H1 (cell line): ENCODE measurements around the gene NTN1. TPM values are rescaled to one million over a fixed set of nuclear protein-coding genes. Genes with fewer than 3 reads are reported as not detected.

Experiments
- CTCF ChIA-PET: fragments of 300-600 bp; sonication (Branson Sonifier 250); formaldehyde crosslinking; loops from one replicate; lab custom pipeline; 2021; ENCODE audit not compliant: partially characterized antibody; lab: Charles Lee
- POLR2A ChIA-PET: fragments of 300-600 bp; sonication (Branson Sonifier 250); formaldehyde crosslinking; loops from one replicate; lab custom pipeline; 2021; ENCODE audit warnings: inconsistent platforms; ENCODE audit not compliant: partially characterized antibody; lab: Charles Lee
- DNase-seq, 2 experiments: peaks; one replicate each; pipeline versions ENCODE4 v3.0.0 to v3.0.0-alpha.2; 2010 to 2022; ENCODE audit warnings: low spot score in 2 of 2, low read depth in 1 of 2, mixed read lengths in 1 of 2
- FAIRE-seq: peaks from 2 replicates; lab custom pipeline; 2011; peaks lifted over from hg19 to GRCh38; lab: Jason Lieb, UNC
- H2AFZ ChIP-seq: 2 replicates; pipeline ENCODE4 v1.8.1; 2012; ENCODE audit warnings: low read length, inconsistent platforms
- H2AK5ac ChIP-seq: 2 replicates; pipeline ENCODE4 v1.6.1; 2013; ENCODE audit warnings: low read depth, low read length
- H2BK120ac ChIP-seq: replicated peaks from 2 replicates; pipeline ENCODE3; 2013; ENCODE audit warnings: low read depth, low read length, inconsistent platforms
- H2BK12ac ChIP-seq: 2 replicates; pipeline ENCODE4 v1.6.1; 2013; ENCODE audit warnings: low read depth, low read length
- H2BK15ac ChIP-seq: 2 replicates; pipeline ENCODE4 v1.6.1; 2013; ENCODE audit warnings: low read length
- H2BK20ac ChIP-seq: 2 replicates; pipeline ENCODE4 v1.6.1; 2013; ENCODE audit warnings: low read length
- H2BK5ac ChIP-seq: 2 replicates; pipeline ENCODE4 v1.6.1; 2013; ENCODE audit warnings: low read depth, low read length
- H3K14ac ChIP-seq: 2 replicates; pipeline ENCODE4 v1.6.1; 2013; ENCODE audit warnings: inconsistent platforms; ENCODE audit not compliant: insufficient read length
- H3K18ac ChIP-seq: 2 replicates; pipeline ENCODE4 v1.6.1; 2013; ENCODE audit warnings: low read length; ENCODE audit errors: extremely low read depth
- H3K23ac ChIP-seq: 2 replicates; pipeline ENCODE4 v1.6.1; 2013; ENCODE audit warnings: inconsistent platforms; ENCODE audit not compliant: insufficient read length
- H3K23me2 ChIP-seq: 2 replicates; pipeline ENCODE4 v1.6.1; 2013; ENCODE audit warnings: low read depth, low read length
- H3K27ac ChIP-seq: 2 replicates; pipeline ENCODE4 v1.6.1; 2011; ENCODE audit warnings: low read depth, low read length, inconsistent platforms
- H3K27me3 ChIP-seq, 4 experiments: replicated peaks in 1 of 4; 1 replicate in 1 of 4; 2 replicates in 3 of 4; pipeline versions ENCODE4 v1.6.1 to v1.8.1; 2011 to 2013; ENCODE audit warnings: low read length in 3 of 4, mild to moderate bottlenecking in 3 of 4, inconsistent platforms in 2 of 4, mixed read lengths in 2 of 4, moderate library complexity in 1 of 4; ENCODE audit not compliant: control insufficient read depth in 3 of 4, insufficient read depth in 3 of 4; ENCODE audit errors: extremely low read depth in 1 of 4
- H3K36me3 ChIP-seq, 4 experiments: 2 replicates each; pipeline versions ENCODE4 v1.6.1 to v1.8.1; 2011 to 2013; ENCODE audit warnings: mild to moderate bottlenecking in 4 of 4, low read length in 3 of 4, moderate library complexity in 2 of 4, control low read depth in 1 of 4, inconsistent platforms in 1 of 4; ENCODE audit not compliant: insufficient read depth in 4 of 4, control insufficient read depth in 2 of 4
- H3K4ac ChIP-seq: replicated peaks from 2 replicates; pipeline ENCODE3; 2013; ENCODE audit warnings: low read length, low read depth, mixed read lengths, inconsistent platforms; ENCODE audit not compliant: insufficient read length
- H3K4me1 ChIP-seq, 4 experiments: replicated peaks in 1 of 4; 1 replicate in 1 of 4; 2 replicates in 3 of 4; pipeline versions ENCODE4 v1.6.1 to v1.8.1; 2011 to 2013; ENCODE audit warnings: low read length in 3 of 4, inconsistent platforms in 2 of 4, mixed read lengths in 1 of 4; ENCODE audit not compliant: insufficient read depth in 4 of 4, control insufficient read depth in 3 of 4
- H3K4me2 ChIP-seq, 2 experiments: 2 replicates each; pipeline versions ENCODE4 v1.6.1 to v1.8.1; 2011 to 2013; ENCODE audit warnings: low read depth in 2 of 2, low read length in 2 of 2, control low read depth in 1 of 2, inconsistent platforms in 1 of 2, mild to moderate bottlenecking in 1 of 2; ENCODE audit not compliant: insufficient read depth in 1 of 2
- H3K4me3 ChIP-seq, 4 experiments: fragments of 200-600, 300-600 bp in 1 of 4; sonication (generic), shearing (Covaris generic), sonication (Bioruptor Twin) in 1 of 4; 2 replicates each; pipeline versions ENCODE4 v1.5.1 to v1.8.1; 2011 to 2016; ENCODE audit warnings: low read length in 4 of 4, low read depth in 3 of 4, control low read depth in 2 of 4, inconsistent platforms in 2 of 4, mild to moderate bottlenecking in 2 of 4, mixed read lengths in 1 of 4, moderate library complexity in 1 of 4; ENCODE audit not compliant: insufficient read depth in 2 of 4; ENCODE audit errors: extremely low read depth in 1 of 4
- H3K56ac ChIP-seq: replicated peaks from 2 replicates; pipeline ENCODE3; 2013; ENCODE audit warnings: low read depth, mild to moderate bottlenecking, mixed read lengths, low read length, inconsistent platforms; ENCODE audit not compliant: insufficient read length
- H3K79me1 ChIP-seq: 2 replicates; pipeline ENCODE4 v1.6.1; 2013; ENCODE audit warnings: low read depth, low read length, control low read depth
- H3K79me2 ChIP-seq, 2 experiments: 2 replicates each; pipeline versions ENCODE4 v1.6.1 to v1.8.1; 2012 to 2013; ENCODE audit warnings: low read length in 2 of 2, mild to moderate bottlenecking in 2 of 2, inconsistent platforms in 1 of 2; ENCODE audit not compliant: insufficient read depth in 2 of 2, control insufficient read depth in 1 of 2
- H3K9ac ChIP-seq, 4 experiments: replicated peaks in 1 of 4; 1 replicate in 1 of 4; 2 replicates in 3 of 4; pipeline versions ENCODE4 v1.6.1 to v1.8.1; 2011 to 2013; ENCODE audit warnings: low read depth in 3 of 4, low read length in 3 of 4, control low read depth in 2 of 4, mild to moderate bottlenecking in 2 of 4, moderate library complexity in 2 of 4, inconsistent platforms in 1 of 4; ENCODE audit errors: extremely low read depth in 1 of 4
- H3K9me3 ChIP-seq, 2 experiments: 2 replicates each; pipeline versions ENCODE4 v1.6.1 to v1.8.1; 2012 to 2013; ENCODE audit warnings: mild to moderate bottlenecking in 2 of 2, moderate library complexity in 2 of 2, control low read depth in 1 of 2, inconsistent platforms in 1 of 2, low read depth in 1 of 2, low read length in 1 of 2, mixed read lengths in 1 of 2; ENCODE audit not compliant: insufficient read depth in 2 of 2
- H4K20me1 ChIP-seq, 2 experiments: replicated peaks in 1 of 2; 2 replicates each; pipeline versions ENCODE3 to v1.8.1; 2011 to 2013; ENCODE audit warnings: inconsistent platforms in 2 of 2, low read length in 2 of 2, mild to moderate bottlenecking in 1 of 2; ENCODE audit not compliant: insufficient read depth in 2 of 2, control insufficient read depth in 1 of 2
- H4K5ac ChIP-seq: 2 replicates; pipeline ENCODE4 v1.6.1; 2013; ENCODE audit warnings: low read length, low read depth, mixed read lengths, inconsistent platforms; ENCODE audit not compliant: insufficient read length
- H4K8ac ChIP-seq: 2 replicates; pipeline ENCODE4 v1.8.0; 2013; ENCODE audit warnings: mild to moderate bottlenecking, moderate library complexity, low read length, inconsistent platforms; ENCODE audit not compliant: insufficient read depth; ENCODE audit errors: extremely low read depth
- H4K91ac ChIP-seq: replicated peaks from 2 replicates; pipeline ENCODE3; 2013; ENCODE audit warnings: low read length, mixed read lengths, inconsistent platforms; ENCODE audit not compliant: insufficient read length
- BACH1 ChIP-seq: IDR thresholded peaks from 2 replicates; pipeline ENCODE4 v1.6.1; 2012; ENCODE audit warnings: low read length, improper control_type of control experiment
- BRCA1 ChIP-seq: IDR thresholded peaks from 2 replicates; pipeline ENCODE4 v1.6.1; 2012; ENCODE audit warnings: low read depth, low read length, improper control_type of control experiment
- CBX5 ChIP-seq: fragments of 300-800, 300-1000 bp; sonication (generic); IDR thresholded peaks from 2 replicates; pipeline ENCODE4 v1.7.1; 2016; ENCODE audit warnings: antibody characterized with exemption, low read length, low read depth
- CHD2 ChIP-seq: IDR thresholded peaks from 2 replicates; pipeline ENCODE4 v1.6.1; 2012; ENCODE audit warnings: low read length, improper control_type of control experiment
- GTF2F1 ChIP-seq: IDR thresholded peaks from 2 replicates; pipeline ENCODE4 v1.6.1; 2012; ENCODE audit warnings: low read depth, low read length, improper control_type of control experiment, borderline replicate concordance
- SIN3A ChIP-seq, 2 experiments: IDR thresholded peaks in 1 of 2; conservative IDR thresholded peaks in 1 of 2; 2 replicates each; pipeline ENCODE4 v1.6.1; 2011 to 2012; ENCODE audit warnings: low read length in 2 of 2, improper control_type of control experiment in 1 of 2, low read depth in 1 of 2, mild to moderate bottlenecking in 1 of 2
- SP4 ChIP-seq: IDR thresholded peaks from 2 replicates; pipeline ENCODE4 v1.6.1; 2012; ENCODE audit warnings: low read length, inconsistent platforms
- TBP ChIP-seq: IDR thresholded peaks from 2 replicates; pipeline ENCODE4 v1.6.1; 2011; ENCODE audit warnings: low read depth, low read length, improper control_type of control experiment
- TCF12 ChIP-seq: IDR thresholded peaks from 2 replicates; pipeline ENCODE4 v1.6.1; 2011; ENCODE audit warnings: low read depth, mild to moderate bottlenecking, low read length
- WGBS, 2 experiments: shearing (Covaris generic) in 1 of 2; methylation state at CpG; one replicate each; pipeline versions ENCODE4 v1.1.6 to v1.1.7; 2013 to 2015; ENCODE audit warnings: low lambda C conversion rate in 2 of 2, mixed read lengths in 2 of 2, inconsistent platforms in 1 of 2, low coverage in 1 of 2, missing lambda C conversion rate in 1 of 2; ENCODE audit not compliant: insufficient replicate concordance in 2 of 2, insufficient coverage in 1 of 2, insufficient read length in 1 of 2; ENCODE audit errors: extremely low coverage in 1 of 2, missing lambda C conversion rate in 1 of 2; 5-methylcytosine and 5-hydroxymethylcytosine counted together
- polyA plus RNA-seq, 7 experiments: library from polyadenylated mRNA; depleted of rRNA in 3 of 7; stranded (reverse) in 5 of 7; unstranded in 2 of 7; fragments of >200 nt in 5 of 7; fragments of 200-250 nt in 2 of 7; gene quantifications; 1 replicate in 5 of 7; 2 replicates in 1 of 7; 4 replicates in 1 of 7; pipeline versions ENCODE4 v1.2.1 to v1.2.3, GENCODE V29; 2011 to 2013; ENCODE audit warnings: missing spikeins in 2 of 7, mixed read lengths in 2 of 7
- total RNA-seq: library from RNA; stranded (reverse); fragmentation: NEBNext Ultra II Directional; extraction: Animal tissue kit (Norgen Biotek cat#: 25700); gene quantifications from 2 replicates; pipeline ENCODE4 v1.2.1, GENCODE V29; 2021
- TF ChIP-seq, protein P1 (sequence below), 3 experiments: IDR thresholded peaks; 1 replicate in 2 of 3; 2 replicates in 1 of 3; pipeline versions ENCODE4 v1.5.1 to v1.6.1; 2011; ENCODE audit warnings: low read length in 3 of 3, mild to moderate bottlenecking in 3 of 3, inconsistent platforms in 2 of 3, low read depth in 1 of 3, moderate library complexity in 1 of 3; ENCODE audit not compliant: insufficient read depth in 1 of 3; ENCODE audit errors: control extremely low read depth in 1 of 3
- TF ChIP-seq, protein P2 (sequence below): IDR thresholded peaks from 2 replicates; pipeline ENCODE4 v1.6.1; 2012; ENCODE audit warnings: inconsistent platforms

Gene NTN1
- total and polyA plus RNA-seq, 2 of the 8 experiments (the other 6 are each of a cell fraction or from before 2014, with no cell fraction given), result 2.0 to 2.3 TPM

DNA sequence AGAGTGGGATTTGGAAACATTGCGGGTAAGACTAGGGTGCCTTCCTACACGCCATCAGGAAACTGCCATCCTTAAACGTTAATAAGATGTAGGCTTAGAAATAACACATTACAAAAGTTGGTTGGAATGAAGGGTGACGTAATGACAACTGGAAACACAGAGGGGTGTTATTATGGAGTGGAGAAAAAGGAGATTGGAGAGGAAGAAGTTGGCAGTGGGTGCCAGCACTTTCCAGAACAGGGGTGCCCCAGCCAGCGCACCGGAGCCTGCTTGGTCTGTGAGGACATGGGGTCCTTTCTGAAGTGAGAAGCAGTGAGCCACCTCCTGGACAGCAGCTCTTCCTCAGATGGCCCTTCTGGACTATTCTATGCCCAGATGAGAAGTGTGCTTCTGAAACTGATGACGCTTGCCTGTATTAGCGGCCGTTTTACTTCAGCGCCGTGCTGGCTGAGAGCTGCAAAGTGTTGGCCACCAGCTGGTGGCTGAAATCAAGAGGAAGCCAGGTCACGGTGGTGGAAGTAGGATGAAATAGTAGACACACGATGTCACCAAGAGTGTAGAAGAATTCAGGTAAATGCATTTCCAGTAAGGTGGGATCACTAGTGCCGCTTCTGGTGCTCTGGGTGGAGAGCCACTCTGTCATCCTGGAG, 244.8 kb downstream of the NTN1 start:
- no peaks in the 10 kb centered on the region for H3K4me1 ChIP-seq
- no peaks in the 10 kb centered on the region for H3K23me2 ChIP-seq
- no peak overlapping the region for H3K56ac ChIP-seq
- H3K79me2 ChIP-seq, result no peaks in the 10 kb centered on the region
- H3K4me2 ChIP-seq, result no peak overlapping the region
- H2AFZ ChIP-seq, result no peak overlapping the region
- no peak overlapping the region for H2BK15ac ChIP-seq
- no peak for DNase-seq
- no peak overlapping the region for H3K23ac ChIP-seq
- no peak overlapping the region for H4K91ac ChIP-seq
- POLR2A ChIA-PET, result no interaction called here
- peaks cover 0 to 2% (median 0%) of the 10 kb centered on the region in 4 experiments; a peak in 2 of 7 replicates for H3K27me3 ChIP-seq
- no peaks in the 10 kb centered on the region for H3K9me3 ChIP-seq
- 90 to 100% methylated on average over 1 to 14 of the region's 14 CpGs for WGBS, 2 experiments
- H4K20me1 ChIP-seq, result no peaks in the 10 kb centered on the region
- H3K79me1 ChIP-seq, result 0 out of 2 replicates have a peak, but pooled peaks cover 2% of the 10 kb centered on the region
- H2BK12ac ChIP-seq, result no peak overlapping the region
- no peak overlapping the region for H4K8ac ChIP-seq
- no peak overlapping the region for H2BK20ac ChIP-seq
- no peak overlapping the region for H3K27ac ChIP-seq
- no peak overlapping the region for H3K4me3 ChIP-seq
- H3K9ac ChIP-seq, result no peak overlapping the region
- CTCF ChIA-PET, result interaction anchor here (0.6 to 3.2 kb wide), 5 partner anchors 8 to 217 kb away, joined by 3 to 15 read pairs (median 3); no protein-coding TSS in a partner anchor
- no peak for FAIRE-seq
- H4K5ac ChIP-seq, result no peak overlapping the region
- H3K18ac ChIP-seq, result no peak overlapping the region
- no peak overlapping the region for H2AK5ac ChIP-seq
- no peaks in the 10 kb centered on the region for H3K36me3 ChIP-seq
- H2BK5ac ChIP-seq, result no peak overlapping the region
- H2BK120ac ChIP-seq, result no peak overlapping the region
- no peak overlapping the region for H3K14ac ChIP-seq
- no peak overlapping the region for H3K4ac ChIP-seq
- TF ChIP-seq TCF12 (no peak), CBX5 (no peak), SIN3A (conservative IDR thresholded peaks at IDR 0.05 in 1 of 2, IDR thresholded peaks at IDR 0.05 in 1 of 2; ENCODE audit: low read depth in 1 of 2, low read length in 2 of 2) (no peak), BRCA1 (no peak), GTF2F1 (no peak), BACH1 (no peak), TBP (no peak), CHD2 (no peak), SP4 (no peak)
- TF ChIP-seq, protein P1, sequence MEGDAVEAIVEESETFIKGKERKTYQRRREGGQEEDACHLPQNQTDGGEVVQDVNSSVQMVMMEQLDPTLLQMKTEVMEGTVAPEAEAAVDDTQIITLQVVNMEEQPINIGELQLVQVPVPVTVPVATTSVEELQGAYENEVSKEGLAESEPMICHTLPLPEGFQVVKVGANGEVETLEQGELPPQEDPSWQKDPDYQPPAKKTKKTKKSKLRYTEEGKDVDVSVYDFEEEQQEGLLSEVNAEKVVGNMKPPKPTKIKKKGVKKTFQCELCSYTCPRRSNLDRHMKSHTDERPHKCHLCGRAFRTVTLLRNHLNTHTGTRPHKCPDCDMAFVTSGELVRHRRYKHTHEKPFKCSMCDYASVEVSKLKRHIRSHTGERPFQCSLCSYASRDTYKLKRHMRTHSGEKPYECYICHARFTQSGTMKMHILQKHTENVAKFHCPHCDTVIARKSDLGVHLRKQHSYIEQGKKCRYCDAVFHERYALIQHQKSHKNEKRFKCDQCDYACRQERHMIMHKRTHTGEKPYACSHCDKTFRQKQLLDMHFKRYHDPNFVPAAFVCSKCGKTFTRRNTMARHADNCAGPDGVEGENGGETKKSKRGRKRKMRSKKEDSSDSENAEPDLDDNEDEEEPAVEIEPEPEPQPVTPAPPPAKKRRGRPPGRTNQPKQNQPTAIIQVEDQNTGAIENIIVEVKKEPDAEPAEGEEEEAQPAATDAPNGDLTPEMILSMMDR (IDR thresholded peaks at IDR 0.05; ENCODE audit: control extremely low read depth in 1 of 3, insufficient read depth in 1 of 3, low read depth in 1 of 3, low read length in 3 of 3), result no peak
- TF ChIP-seq, protein P2, sequence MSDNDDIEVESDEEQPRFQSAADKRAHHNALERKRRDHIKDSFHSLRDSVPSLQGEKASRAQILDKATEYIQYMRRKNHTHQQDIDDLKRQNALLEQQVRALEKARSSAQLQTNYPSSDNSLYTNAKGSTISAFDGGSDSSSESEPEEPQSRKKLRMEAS, result no peak
